GOT3 (cell line): ENCODE results near the gene SDR9C7.
"Not testable (repeated sequence)": the region's sequence is repeated elsewhere in the genome, so short reads cannot be mapped to it uniquely, and the experiment has no call there.

Source experiments
- DNase-seq: peaks from one replicate; lab custom pipeline; 2025; ENCODE audit warnings: mixed read lengths; lab: John Stamatoyannopoulos, UW

Gene SDR9C7

DNA sequence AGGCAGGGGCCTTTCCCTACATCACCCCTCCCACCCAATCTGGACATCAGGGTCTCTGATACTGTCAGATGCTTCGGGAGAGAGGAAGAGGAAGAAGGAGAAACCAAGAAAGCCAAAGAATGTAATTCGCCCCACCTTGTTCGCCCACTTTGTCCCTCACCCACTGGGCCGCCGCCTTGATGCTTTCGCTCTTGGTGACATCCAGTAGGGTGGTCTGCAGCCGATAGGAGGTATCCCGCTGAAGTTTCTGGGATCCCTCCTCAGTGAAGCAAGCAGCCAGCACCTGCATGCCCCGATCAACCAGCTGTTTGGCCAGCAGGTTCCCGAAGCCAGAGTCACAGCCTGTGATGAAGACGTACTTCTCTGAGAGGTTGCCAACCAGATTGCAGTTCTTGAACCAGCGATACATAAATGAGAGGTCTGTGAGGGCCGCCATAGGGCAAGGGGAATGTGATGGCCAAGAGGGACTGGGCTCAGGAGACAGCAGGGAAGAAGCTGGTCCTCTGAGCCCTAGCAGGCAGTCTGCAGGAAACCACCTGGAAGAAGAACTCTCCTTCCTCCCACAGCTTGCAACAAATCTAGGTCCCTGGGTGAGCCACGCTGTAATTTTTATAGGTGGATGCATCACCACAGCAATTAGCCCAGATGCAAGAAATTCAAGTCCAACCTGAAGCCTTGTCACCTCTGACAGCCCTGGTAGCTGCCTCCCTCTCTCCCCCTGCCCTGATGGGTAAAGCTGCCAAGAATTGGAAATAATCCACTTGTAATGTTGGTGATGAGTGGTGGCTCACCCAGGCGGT is at the start of gene SDR9C7:
TSS of gene SDR9C7 (minus strand) at position 583 of the 800 bp plus-strand sequence. CDS start at position 436, 147 bp downstream.
- no peak for DNase-seq

DNA sequence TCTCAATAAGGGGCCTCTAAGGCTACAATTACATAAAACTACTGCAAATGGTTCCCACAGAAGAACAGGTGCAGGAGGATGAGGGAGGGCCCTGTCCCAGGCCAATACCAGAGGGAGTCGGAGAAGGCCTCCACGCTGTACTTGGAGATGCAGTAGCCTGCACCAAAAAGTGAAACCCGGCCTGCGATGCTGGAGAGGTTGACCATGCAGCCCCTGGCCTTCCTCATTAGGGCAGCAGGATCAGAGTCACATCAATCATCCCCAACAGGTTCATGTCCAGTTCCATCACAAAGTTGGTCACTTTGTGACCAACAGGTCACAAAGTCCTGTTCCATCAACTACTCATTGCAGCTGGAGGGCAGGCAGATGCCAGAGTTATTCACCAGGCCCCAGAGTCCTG is 49.2 kb upstream of the SDR9C7 start:
- DNase-seq = no peak

DNA sequence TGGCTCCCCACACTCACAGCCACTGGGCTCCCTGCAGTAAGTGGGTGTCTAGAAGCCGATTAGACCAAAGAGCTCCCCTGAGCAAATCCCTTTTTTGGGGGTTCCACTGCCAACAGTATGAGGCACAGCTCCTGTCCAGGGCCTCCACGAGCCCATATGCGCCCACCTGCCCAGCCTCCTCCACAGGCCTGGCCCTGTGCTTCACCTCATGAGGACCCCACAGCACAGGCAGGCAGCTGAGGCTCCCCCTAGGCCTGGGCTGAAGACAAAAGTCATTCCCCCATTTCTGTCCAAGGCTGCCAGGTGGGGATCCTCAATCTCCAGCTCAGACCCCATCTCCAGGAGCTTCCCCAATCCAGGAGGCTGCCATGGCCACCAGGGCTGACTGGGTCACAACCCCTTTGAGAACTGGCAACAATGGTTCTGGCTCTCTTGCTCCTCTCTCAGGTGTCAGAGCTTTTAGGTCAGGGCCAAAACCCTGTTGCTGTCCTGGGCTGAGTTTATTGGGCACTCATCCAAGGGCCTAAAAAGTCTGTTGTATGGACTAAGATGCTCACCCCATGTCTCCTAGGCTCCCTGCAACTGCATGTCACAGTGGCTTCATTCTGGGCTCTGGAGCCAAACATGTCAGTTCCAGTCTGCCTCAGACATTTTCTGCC is 48.5 kb upstream of the SDR9C7 start:
- DNase-seq = not testable (repeated sequence)

DNA sequence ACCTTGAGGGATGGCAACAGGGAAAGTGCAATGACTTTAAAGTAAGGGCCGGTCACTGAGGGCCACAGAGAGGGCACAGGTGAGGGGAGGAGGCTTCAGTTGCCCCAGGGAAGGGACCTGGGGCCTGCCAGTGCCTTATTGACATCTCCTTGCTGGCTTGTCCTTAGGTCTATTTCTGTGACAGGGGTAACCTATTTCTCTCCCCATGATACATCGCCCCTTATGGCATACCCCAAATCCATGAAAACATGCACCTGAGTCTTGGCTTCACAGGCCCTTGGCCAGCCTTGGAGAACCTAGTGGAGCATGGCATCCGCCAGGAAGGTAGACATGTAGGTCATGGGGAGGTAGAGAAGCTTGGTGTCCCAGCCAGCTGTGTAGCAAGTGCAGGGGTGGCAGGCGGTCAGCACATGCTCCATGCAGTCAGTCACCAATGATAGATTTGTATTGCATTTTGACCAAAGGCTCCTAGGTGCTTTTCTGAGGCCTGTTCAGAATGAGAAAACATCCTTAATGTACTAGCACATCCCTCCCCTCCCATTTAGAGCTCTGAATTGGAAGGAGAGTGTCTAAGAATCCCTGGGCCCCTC is 46.8 kb upstream of the SDR9C7 start:
- no peak for DNase-seq

DNA sequence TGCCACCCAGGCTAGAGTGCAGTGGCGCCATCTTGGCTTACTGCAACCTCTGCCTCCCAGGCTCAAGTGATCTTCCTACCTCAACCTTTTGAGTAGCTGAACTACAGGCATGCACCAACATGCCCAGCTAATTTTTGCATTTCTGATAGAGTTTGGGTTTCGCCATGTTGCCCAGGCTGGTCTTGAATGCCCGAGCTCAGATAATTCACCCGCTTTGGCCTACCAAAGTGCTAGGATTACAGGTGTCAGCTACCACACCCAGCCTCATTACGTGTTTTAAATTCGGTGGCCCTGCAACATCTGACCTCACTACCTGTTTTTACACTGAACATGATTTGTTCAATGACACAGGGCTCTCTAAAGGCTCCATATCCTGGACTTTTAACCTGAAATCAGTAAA is 46.1 kb upstream of the SDR9C7 start:
- no peak for DNase-seq

DNA sequence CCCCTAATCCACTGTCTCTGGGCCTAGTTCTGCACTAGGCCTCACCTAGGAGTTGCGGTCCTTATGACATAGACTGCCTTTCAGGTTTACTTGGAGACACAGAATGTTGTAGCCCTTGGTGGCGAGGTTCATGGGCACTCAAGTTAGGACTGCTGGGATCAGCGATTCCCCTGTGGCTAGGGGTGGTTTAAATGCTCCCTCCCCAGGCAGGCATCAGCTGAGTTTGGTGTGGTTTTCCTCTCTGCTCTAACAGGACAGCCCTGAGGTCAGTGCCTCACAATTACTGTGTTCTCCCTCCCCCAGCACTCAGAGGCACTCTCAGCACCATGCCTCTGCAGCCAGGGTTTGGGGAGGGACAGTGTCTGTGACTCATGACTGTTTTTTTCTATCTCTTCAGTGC is 45.4 kb upstream of the SDR9C7 start:
- no peak for DNase-seq

DNA sequence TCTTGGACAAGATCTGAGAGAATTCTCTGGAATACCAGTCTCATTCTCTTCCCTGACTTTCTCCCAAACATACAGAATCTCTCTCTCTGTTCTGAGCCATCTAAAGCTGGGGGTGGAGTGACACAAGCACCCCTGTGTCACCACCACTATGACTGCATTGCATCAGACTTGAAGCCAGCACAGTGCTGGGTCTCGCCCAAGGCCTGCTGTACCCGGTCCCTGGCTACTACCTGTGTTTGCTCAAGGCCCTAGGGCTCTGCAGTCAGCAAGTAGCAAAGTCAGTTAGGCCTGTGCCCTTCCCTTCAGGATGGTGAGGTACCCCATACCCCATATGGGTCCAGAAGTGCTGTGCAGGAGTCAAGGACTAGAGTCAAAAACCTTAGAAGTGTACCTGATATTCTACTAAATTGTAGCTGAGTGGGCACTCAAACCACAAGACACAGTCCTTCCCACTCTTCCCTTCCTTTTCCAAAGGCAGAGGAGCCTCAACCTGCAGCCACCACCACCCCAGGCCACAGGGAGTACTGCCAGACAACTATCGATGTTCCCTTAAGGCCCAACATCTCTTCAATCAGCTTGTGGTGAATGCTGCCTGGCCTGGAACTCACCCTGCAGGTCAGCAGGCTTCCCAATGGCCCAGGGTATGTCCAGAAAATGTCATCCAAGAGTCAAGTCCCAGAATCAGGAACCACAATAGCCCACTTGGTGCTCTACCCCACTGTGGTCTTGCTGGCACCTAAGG is 44.4 kb upstream of the SDR9C7 start:
- DNase-seq = no peak

DNA sequence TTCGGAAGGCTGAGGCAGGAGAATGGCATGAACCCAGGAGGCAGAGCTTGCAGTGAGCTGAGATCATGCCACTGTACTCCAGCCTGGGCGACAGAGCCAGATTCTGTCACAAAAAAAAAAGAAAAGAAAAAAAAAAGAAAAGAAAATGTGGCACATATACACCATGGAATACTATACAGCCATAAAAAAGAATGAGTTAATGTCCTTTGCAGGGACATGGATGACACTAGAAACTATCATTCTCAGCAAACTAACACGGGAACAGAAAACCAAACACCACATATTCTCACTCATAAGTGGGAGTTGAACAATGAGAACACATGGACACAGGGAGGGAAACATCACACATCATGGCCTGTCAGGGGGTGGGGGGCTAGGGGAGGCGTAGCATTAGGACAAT is 43.2 kb upstream of the SDR9C7 start:
- not testable (repeated sequence) for DNase-seq

DNA sequence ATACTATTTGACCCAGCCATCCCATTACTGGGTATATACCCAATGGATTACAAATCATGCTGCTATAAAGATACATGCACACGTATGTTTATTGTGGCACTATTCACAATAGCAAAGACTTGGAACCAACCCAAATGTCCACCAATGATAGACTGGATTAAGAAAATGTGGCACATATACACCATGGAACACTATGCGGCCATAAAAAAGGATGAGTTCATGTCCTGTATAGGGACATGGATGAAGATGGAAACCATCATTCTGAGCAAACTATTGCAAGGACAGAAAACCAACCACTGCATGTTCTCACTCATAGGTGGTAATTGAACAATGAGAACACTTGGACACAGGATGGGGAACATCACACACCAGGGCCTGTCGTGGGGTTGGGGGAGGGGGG is 40.0 kb upstream of the SDR9C7 start:
- DNase-seq = not testable (repeated sequence)

DNA sequence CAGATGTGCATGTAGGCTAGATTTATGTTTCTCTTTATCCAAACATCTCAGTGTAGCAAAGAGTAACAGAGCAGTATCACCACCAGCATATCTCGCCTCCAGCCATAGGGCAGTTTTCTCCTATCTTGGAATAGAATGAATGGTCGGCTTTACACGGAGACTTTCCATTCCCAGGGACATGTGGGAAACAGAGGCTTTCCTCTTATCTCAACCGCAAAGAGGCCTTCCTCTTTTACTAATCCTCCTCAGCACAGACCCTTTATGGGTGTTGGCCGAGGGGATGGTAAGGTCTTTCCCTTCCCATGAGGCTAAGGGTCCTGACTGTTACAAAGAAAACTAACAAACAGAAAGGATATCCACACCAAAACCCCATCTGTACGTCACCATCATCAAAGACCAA is 34.7 kb upstream of the SDR9C7 start:
- DNase-seq = not testable (repeated sequence)

DNA sequence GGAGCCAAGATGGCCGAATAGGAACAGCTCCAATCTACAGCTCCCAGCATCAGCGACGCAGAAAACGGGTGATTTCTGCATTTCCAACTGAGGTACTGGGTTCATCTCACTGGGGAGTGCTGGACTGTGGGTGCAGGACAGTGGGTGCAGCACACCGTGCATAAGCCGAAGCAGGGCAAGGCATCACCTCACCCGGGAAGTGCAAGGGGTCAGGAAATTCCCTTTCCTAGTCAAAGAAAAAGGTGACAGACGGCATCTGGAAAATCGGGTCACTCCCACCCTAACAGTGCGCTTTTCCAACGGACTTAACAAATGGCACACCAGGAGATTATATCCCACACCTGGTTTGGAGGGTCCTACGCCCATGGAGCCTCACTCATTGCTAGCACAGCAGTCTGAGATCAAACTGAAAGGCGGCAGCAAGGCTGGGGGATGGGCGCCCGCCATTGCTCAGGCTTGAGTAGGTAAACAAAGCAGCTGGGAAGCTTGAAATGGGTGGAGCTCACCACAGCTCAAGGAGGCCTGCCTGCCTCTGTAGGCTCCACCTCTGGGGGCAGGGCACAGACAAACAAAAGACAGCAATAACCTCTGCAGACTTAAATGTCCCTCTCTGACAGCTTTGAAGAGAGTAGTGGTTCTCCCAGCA is 31.9 kb upstream of the SDR9C7 start:
- not testable (repeated sequence) for DNase-seq

DNA sequence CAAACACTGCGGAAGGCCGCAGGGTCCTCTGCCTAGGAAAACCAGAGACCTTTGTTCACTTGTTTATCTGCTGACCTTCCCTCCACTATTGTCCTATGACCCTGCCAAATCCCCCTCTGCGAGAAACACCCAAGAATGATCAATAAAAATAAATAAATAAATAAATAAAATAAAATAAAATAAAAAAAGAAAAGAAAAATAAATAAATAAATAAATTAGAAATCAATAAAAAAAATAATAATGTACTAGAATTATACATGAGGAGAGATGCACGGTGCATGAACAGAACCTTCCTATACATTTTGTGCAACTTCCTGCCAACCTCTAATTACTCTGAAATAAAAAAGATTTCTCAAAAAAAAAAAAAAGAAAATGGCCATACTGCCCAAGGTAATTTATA is 30.9 kb upstream of the SDR9C7 start:
- DNase-seq = not testable (repeated sequence)

DNA sequence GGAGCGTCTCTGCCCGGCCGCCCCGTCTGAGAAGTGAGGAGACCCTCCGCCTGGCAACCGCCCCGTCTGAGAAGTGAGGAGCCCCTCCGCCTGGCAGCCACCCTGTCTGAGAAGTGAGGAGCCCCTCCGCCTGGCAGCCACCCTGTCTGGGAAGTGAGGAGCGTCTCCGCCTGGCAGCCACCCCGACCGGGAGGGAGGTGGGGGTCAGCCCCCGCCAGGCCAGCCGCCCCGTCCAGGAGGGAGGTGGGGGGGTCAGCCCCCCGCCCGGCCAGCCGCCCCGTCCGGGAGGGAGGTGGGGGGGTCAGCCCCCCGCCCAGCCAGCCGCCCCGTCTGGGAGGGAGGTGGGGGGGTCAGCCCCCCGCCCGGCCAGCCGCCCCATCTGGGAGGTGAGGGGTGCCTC is 29.3 kb upstream of the SDR9C7 start:
- not testable (repeated sequence) for DNase-seq

DNA sequence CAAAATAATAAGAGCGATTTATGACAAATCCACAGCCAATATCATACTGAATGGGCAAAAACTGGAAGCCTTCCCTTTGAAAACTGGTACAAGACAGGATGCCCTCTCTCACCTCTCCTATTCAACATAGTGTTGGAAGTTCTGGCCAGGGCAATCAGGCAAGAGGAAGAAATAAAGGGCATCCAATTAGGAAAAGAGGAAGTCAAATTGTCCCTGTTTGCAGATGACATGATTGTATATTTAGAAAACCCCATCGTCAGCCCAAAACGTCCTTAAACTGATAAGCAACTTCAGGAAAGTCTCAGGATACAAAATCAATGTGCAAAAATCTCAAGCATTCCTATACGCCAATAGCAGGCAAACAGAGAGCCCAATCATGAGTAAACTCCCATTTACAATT is 28.0 kb upstream of the SDR9C7 start:
- DNase-seq = not testable (repeated sequence)

DNA sequence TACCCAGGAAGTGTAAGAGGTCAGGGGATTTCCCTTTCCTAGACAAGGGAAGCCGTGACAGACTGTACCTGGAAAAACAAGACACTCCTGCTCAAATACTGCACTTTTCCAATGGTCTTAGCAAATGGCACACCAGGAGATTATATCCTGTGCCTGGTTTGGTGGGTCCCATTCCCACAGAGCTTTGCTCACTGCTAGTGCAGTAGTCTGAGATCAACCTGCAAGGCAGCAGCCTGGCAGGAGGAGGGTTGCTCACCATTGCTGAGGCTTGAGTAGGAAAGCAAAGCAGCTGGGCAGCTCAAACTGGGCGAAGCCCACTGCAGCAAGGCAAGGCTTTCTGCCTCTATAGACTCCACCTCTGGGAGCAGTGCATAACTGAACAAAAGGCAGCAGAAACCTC is 24.2 kb upstream of the SDR9C7 start:
- no peak for DNase-seq

DNA sequence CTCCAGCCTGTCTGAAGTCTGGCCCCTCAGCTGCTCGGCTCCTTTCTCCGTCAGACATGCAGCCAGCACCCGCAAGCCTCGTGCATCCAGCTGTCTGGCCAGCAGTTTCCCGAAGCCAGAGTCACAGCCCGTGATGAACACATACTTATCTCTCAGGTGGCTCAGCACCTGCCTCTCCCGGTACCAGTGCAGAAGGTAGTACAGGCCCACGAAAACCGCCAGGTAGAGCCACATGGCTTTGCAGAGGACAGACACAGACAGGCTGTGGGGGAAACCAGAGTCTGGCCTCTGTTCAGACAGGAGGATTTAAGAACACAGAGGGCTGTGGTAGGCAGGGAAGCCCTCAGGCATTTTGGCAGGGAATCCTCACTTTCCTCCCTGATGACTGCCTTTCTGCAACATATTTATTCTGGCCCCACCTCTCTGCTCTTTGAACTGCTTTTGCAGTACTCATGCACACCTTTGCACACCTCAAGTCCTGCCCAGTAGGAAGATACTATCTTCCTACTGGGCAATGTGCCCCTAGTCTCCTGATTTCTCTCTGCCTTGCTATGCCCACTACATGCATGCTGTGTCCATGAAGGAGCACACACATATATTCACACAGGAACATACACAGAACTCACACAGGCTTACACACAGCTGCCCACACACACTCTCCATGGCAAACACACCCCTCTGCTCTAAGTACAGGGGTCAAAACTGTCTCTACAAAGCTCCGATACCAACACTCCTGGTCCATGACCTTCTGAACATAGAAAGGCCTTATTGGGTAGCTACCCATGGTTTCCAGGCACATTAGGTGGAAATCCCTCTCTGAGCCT is 23.2 kb upstream of the SDR9C7 start, which contains the start of gene RDH16:
TSS of gene RDH16 (minus strand) at position 380 of the 824 bp plus-strand sequence. CDS start at position 234, 146 bp downstream.
- DNase-seq = no peak

DNA sequence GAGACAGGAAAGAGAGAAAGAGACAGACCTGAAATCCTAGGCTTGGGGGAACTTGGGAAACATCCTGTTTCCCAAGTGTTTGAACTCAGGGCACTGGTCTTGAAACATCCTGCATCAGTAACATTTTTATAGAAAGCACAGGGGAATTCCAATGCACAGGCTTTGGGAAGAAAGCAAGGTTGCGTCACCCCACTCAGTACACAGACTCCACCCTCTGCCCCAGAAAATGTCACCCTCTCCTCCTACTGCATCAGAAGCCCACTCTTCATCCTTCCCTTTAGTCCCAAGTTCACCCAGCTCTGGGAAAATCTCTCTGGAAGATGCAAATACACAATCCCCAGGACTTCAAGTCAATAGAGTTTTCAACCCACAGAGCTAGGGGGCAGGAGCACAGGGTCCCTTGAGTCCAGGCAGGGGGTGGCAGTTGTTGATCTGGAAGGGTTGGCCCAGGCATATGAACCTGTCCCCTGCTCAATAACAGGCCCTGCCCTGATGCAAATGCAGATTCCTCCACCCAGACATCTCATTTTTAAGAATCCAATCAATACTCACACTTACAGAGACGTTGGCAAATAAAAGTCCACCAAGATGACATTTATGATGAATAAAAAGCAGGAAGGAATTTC is 21.5 kb upstream of the SDR9C7 start:
- no peak for DNase-seq

DNA sequence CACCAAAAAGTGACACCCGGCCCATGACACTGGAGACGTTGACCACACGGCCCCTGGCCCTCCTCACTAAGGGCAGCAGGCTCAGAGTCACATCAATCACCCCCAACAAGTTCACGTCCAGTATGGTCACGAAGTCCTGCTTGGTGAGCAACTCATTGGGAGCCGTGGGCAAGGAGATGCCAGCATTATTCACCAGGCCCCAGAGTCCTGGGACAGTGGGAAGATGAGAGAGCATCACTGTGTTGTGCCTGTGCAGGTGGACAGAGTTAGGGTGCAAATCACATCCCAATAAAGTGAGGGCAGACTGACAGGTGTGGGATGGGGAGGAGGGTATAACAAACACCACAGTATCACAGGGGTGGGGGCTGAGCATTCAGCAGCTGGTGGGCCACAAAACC is 20.7 kb upstream of the SDR9C7 start:
- DNase-seq = no peak

DNA sequence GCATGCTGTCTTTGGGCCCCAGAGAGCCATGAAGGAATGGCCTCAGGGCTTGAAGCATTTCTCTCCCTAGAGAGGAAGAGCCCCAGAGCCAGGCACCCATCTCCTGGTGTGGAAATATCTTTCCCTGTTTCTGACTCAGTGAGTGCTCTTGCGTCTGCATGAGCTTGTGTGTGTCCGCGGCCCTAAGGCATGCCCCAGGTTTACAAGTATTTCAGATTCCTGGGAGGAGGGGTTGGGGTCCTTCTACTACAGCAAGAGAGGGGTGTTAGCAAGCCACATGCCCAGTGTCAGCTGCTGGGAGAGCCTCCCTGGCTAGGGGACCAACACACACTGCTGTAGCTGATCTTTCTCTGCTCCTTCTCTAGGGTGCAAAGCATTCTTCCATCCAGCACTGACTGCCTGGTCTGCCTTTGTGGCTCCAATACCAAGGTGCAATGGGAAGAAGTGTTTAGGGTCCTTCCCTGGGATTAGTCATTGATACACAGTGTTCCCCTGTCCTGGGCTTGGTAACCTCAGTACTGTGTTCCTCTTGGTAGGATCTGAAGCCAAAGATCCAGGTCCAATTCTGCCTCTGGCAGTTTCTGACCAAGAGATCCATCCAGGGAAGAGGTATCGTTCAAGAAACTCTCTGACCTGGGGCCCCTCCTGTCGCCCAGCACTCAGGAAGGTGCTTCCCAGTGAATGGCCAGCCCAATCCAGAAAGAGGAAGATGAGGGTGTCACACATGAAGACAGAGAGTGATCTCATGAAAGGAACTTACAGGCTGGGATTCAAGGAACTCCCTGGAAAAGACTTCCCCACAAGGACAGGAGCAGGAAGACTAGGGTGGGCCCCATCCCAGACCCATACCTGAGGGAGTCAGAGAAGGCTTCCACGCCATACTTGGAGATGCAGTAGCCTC is 20.1 kb upstream of the SDR9C7 start:
- no peak for DNase-seq
